Measurements from ENCODE around the gene AXIN1. TPM values are rescaled to one million over a fixed set of nuclear protein-coding genes. Genes with fewer than 3 reads are reported as not detected.
"Not testable (repeated sequence)": the region's sequence is repeated elsewhere in the genome, so short reads cannot be mapped to it uniquely, and the experiment has no call there.

Gene AXIN1
- total and polyA plus RNA-seq, 2 donors = 20.0 to 24.1 TPM

DNA sequence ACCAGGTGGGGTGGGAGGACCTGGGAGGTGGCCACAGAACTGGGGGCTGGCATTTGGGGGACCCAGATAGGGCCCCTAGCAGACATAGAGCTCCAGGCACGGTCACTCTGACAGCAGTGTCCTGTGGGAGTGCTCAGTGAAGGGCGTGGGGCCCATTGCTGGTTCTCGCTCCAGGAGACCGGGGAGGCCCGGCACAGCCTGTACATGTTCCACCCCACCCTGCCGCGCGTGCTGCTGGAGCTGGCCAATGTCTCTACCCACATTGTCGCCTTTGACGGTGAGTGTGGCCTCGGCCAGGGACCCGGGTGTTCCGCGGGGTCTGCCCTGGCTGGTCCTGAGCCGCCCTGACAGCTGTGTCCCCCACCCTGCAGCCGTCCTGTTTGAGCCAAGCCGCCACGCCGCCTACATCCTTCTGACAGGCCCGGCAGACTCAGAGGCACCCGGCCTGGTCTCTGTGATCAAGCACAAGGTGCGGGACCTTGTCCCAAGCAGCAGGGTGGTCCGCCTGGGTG lies 88.0 kb downstream of the AXIN1 start:
- H3K4me3 ChIP-seq (ENCODE audit: low read length in 2 of 2) = no peak overlapping the region
- no peak for DNase-seq (ENCODE audit: low read depth in 6 of 9, low spot score in 9 of 9)
- WGBS = 97% methylated on average over 23 of the region's 23 CpGs
- H3K27ac ChIP-seq (ENCODE audit: low read depth in 1 of 2, low read length in 1 of 2) = no peak overlapping the region
- peaks cover 0 to 1% of the 10 kb centered on the region in 2 donors for H3K9me3 ChIP-seq (ENCODE audit: control insufficient read depth in 2 of 2, insufficient read depth in 1 of 2, low read length in 1 of 2)
- H3K27me3 ChIP-seq (ENCODE audit: control insufficient read depth in 2 of 2, insufficient read depth in 1 of 2, low read length in 1 of 2) = peaks cover 0 to 1% of the 10 kb centered on the region in 2 donors
- no peaks in the 10 kb centered on the region for H3K4me1 ChIP-seq (ENCODE audit: control insufficient read depth in 2 of 2, insufficient read depth in 2 of 2, low read length in 2 of 2)
- H3K36me3 ChIP-seq (ENCODE audit: control insufficient read depth in 2 of 2, insufficient read depth in 2 of 2, low read length in 1 of 2) = peaks cover 36 to 55% of the 10 kb centered on the region in 2 donors

DNA sequence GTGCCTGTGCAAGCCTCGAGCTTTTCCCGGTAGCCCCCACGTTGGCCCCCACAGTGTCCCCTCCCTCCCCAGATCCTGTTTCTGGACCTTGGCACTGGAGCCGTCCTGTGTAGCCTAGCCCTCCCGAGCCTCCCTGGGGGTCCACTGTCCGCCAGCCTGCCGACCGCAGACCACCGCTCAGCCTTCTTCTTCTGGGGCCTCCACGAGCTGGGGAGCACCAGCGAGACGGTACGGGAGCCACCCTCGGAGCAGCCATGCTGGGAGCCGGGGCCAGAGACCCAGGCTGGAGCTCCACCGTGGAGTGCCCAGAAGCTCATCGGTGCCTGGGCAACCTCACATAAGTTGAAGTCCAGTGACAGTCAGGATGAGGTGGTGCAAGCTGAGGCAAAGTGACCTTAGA lies 88.6 kb downstream of the AXIN1 start:
- no peak overlapping the region for H3K4me3 ChIP-seq (ENCODE audit: low read length in 2 of 2)
- peaks cover 0 to 1% of the 10 kb centered on the region in 2 donors for H3K9me3 ChIP-seq (ENCODE audit: control insufficient read depth in 2 of 2, insufficient read depth in 1 of 2, low read length in 1 of 2)
- H3K36me3 ChIP-seq (ENCODE audit: control insufficient read depth in 2 of 2, insufficient read depth in 2 of 2, low read length in 1 of 2) = peaks cover 37 to 59% of the 10 kb centered on the region in 2 donors
- no peaks in the 10 kb centered on the region for H3K4me1 ChIP-seq (ENCODE audit: control insufficient read depth in 2 of 2, insufficient read depth in 2 of 2, low read length in 2 of 2)
- no peaks in the 10 kb centered on the region for H3K27me3 ChIP-seq (ENCODE audit: control insufficient read depth in 2 of 2, insufficient read depth in 1 of 2, low read length in 1 of 2)
- no peak for DNase-seq (ENCODE audit: low read depth in 6 of 9, low spot score in 9 of 9)
- 98% methylated on average over 17 of the region's 17 CpGs for WGBS
- no peak overlapping the region for H3K27ac ChIP-seq (ENCODE audit: low read depth in 1 of 2, low read length in 1 of 2)

DNA sequence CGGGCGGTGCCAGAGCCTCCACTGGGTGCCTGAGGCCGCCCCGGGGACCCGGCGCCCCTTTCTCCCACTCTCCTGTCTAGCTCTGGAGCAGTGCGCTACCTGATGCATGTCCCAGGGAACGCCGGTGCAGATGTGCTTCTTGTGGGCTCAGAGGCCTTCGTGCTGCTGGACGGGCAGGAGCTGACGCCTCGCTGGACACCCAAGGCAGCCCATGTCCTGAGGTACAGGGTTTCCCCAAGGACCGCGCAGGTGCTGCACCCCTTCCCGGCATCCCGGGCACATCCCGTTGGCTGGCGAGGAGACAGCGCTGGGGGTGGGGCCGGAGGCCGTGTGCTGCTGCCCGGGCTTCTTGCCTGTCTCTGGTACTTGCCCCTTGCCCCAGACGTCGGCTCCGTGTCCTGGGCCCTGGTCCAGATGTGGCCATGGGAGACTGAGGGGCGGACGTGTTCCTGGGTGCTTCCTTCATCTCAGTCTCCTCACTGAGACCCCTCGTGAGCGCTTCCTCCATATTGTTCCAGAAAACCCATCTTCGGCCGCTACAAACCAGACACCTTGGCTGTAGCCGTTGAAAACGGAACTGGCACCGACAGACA lies 89.2 kb downstream of the AXIN1 start:
- Histone ChIP-seq H3K27me3 (ENCODE audit: control insufficient read depth in 2 of 2, insufficient read depth in 1 of 2, low read length in 1 of 2) (no peaks in the 10 kb centered on the region), H3K4me1 (ENCODE audit: control insufficient read depth in 2 of 2, insufficient read depth in 2 of 2, low read length in 2 of 2) (no peaks in the 10 kb centered on the region), H3K27ac (ENCODE audit: low read depth in 1 of 2, low read length in 1 of 2) (no peak overlapping the region), H3K4me3 (ENCODE audit: low read length in 2 of 2) (no peak overlapping the region), H3K9me3 (ENCODE audit: control insufficient read depth in 2 of 2, insufficient read depth in 1 of 2, low read length in 1 of 2) (no peaks in the 10 kb centered on the region), H3K36me3 (ENCODE audit: control insufficient read depth in 2 of 2, insufficient read depth in 2 of 2, low read length in 1 of 2) (peaks cover 37 to 59% of the 10 kb centered on the region in 2 donors)
- WGBS = 98% methylated on average over 35 of the region's 35 CpGs
- DNase-seq (ENCODE audit: low read depth in 6 of 9, low spot score in 9 of 9) = no peak

DNA sequence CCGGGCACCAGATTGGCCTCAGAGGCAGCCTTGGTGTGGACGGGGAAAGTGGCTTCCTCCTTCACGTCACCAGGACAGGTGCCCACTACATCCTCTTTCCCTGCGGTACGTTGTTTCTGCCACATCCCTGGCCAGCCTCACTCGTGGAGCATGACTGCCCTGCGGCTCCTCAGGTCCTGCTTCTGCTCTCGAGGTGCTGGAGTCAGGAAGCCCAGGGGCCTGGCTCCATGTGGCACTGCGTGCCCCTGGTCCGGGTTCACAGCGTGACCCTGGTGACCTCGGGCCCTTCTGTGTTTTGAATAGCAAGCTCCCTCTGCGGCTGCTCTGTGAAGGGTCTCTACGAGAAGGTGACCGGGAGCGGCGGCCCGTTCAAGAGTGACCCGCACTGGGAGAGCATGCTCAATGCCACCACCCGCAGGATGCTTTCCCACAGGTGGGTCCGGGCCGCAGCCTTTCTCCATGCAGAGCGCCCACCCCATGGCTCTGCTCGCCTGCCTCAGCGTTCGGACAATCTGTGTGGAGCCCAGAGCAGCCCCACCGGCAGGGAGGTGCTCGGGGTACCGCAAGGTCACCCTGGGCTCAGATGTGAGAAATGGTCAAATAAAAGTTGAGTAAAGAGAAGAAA lies 90.3 kb downstream of the AXIN1 start:
- DNase-seq (ENCODE audit: low read depth in 6 of 9, low spot score in 9 of 9) = no peak
- no peaks in the 10 kb centered on the region for H3K4me1 ChIP-seq (ENCODE audit: control insufficient read depth in 2 of 2, insufficient read depth in 2 of 2, low read length in 2 of 2)
- no peaks in the 10 kb centered on the region for H3K9me3 ChIP-seq (ENCODE audit: control insufficient read depth in 2 of 2, insufficient read depth in 1 of 2, low read length in 1 of 2)
- peaks cover 37 to 59% of the 10 kb centered on the region in 2 donors for H3K36me3 ChIP-seq (ENCODE audit: control insufficient read depth in 2 of 2, insufficient read depth in 2 of 2, low read length in 1 of 2)
- H3K27ac ChIP-seq (ENCODE audit: low read depth in 1 of 2, low read length in 1 of 2) = no peak overlapping the region
- 99% methylated on average over 29 of the region's 29 CpGs for WGBS
- H3K27me3 ChIP-seq (ENCODE audit: control insufficient read depth in 2 of 2, insufficient read depth in 1 of 2, low read length in 1 of 2) = no peaks in the 10 kb centered on the region
- H3K4me3 ChIP-seq (ENCODE audit: low read length in 2 of 2) = no peak overlapping the region

GRCh38 chr16:261031-261691 lies 91.4 kb downstream of the AXIN1 start:
- H3K27me3 ChIP-seq (ENCODE audit: control insufficient read depth in 2 of 2, insufficient read depth in 1 of 2, low read length in 1 of 2) = no peaks in the 10 kb centered on the region
- no peaks in the 10 kb centered on the region for H3K4me1 ChIP-seq (ENCODE audit: control insufficient read depth in 2 of 2, insufficient read depth in 2 of 2, low read length in 2 of 2)
- peaks cover 37 to 63% of the 10 kb centered on the region in 2 donors for H3K36me3 ChIP-seq (ENCODE audit: control insufficient read depth in 2 of 2, insufficient read depth in 2 of 2, low read length in 1 of 2)
- H3K9me3 ChIP-seq (ENCODE audit: control insufficient read depth in 2 of 2, insufficient read depth in 1 of 2, low read length in 1 of 2) = no peaks in the 10 kb centered on the region
- no peak overlapping the region for H3K4me3 ChIP-seq (ENCODE audit: low read length in 2 of 2)
- DNase-seq (ENCODE audit: low read depth in 6 of 9, low spot score in 9 of 9) = no peak
- 92% methylated on average over 28 of the region's 28 CpGs for WGBS
- no peak overlapping the region for H3K27ac ChIP-seq (ENCODE audit: low read depth in 1 of 2, low read length in 1 of 2)

DNA sequence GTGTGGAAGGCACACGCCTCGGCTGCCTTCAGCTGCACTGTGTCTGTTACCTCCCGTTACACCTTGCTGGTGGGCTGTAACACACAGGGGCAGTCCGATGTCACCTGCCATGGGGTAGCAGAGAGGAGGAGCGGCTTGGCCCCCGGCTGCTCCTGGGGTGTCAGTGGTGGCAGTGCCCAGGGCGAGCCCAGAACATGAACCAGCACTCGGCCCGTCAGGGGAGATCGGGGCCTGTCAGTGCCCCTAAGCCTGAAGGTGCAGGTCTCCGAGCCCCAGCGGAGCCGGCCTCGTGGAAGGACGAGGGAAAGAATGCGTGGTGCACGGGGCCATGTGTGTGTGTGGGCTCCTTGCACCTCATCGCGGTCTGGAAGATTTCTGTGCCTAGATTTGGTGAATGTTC lies 92.2 kb downstream of the AXIN1 start:
- Histone ChIP-seq H3K27ac (ENCODE audit: low read depth in 1 of 2, low read length in 1 of 2) (no peak overlapping the region), H3K9me3 (ENCODE audit: control insufficient read depth in 2 of 2, insufficient read depth in 1 of 2, low read length in 1 of 2) (no peaks in the 10 kb centered on the region), H3K36me3 (ENCODE audit: control insufficient read depth in 2 of 2, insufficient read depth in 2 of 2, low read length in 1 of 2) (peaks cover 40 to 64% of the 10 kb centered on the region in 2 donors), H3K4me3 (ENCODE audit: low read length in 2 of 2) (no peak overlapping the region), H3K4me1 (ENCODE audit: control insufficient read depth in 2 of 2, insufficient read depth in 2 of 2, low read length in 2 of 2) (no peaks in the 10 kb centered on the region), H3K27me3 (ENCODE audit: control insufficient read depth in 2 of 2, insufficient read depth in 1 of 2, low read length in 1 of 2) (no peaks in the 10 kb centered on the region)
- whole genome bisulfite sequencing = 96% methylated on average over 19 of the region's 19 CpGs
- DNase-seq (ENCODE audit: low read depth in 6 of 9, low spot score in 9 of 9) = no peak

DNA sequence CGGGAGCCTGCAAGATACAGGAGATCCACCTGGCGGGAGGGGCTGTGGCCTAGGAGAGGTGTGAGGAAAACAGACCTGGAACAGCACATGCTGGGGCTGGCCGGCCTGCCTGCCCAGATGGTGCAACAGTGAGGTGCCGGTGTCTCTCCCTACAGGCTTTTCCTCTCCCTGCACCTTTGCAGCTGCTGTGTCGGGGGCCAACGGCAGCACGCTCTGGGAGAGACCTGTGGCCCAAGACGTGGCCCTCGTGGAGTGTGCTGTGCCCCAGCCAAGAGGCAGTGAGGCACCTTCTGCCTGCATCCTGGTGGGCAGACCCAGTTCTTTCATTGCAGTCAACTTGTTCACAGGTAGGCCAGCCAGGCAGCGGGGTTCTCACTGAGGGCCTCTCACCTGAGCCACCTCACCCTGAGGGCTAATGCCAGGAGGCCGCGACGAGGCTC lies 92.7 kb downstream of the AXIN1 start:
- Histone ChIP-seq H3K27me3 (ENCODE audit: control insufficient read depth in 2 of 2, insufficient read depth in 1 of 2, low read length in 1 of 2) (no peaks in the 10 kb centered on the region), H3K9me3 (ENCODE audit: control insufficient read depth in 2 of 2, insufficient read depth in 1 of 2, low read length in 1 of 2) (no peaks in the 10 kb centered on the region), H3K27ac (ENCODE audit: low read depth in 1 of 2, low read length in 1 of 2) (no peak overlapping the region), H3K4me1 (ENCODE audit: control insufficient read depth in 2 of 2, insufficient read depth in 2 of 2, low read length in 2 of 2) (no peaks in the 10 kb centered on the region), H3K36me3 (ENCODE audit: control insufficient read depth in 2 of 2, insufficient read depth in 2 of 2, low read length in 1 of 2) (peaks cover 37 to 62% of the 10 kb centered on the region in 2 donors), H3K4me3 (ENCODE audit: low read length in 2 of 2) (no peak overlapping the region)
- no peak for DNase-seq (ENCODE audit: low read depth in 6 of 9, low spot score in 9 of 9)
- 89% methylated on average over 13 of the region's 13 CpGs for WGBS

DNA sequence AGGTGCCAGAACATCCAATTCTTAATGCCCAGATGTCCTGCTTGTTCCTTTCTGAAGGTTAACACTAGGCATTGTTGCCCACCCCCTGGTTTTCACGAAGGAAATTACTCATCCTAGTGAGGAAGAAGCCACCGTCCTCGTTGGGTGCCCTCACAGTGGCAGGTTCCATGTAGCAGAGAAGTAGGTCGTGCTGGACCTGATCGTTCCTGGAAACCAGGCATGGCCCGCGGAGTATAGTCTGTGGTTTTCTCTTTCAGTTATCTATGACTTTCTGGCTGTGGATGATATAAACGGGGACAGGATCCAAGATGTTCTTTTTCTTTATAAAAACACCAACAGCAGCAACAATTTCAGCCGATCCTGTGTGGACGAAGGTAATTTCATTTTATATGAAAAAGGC lies 93.3 kb downstream of the AXIN1 start:
- 94% methylated on average over 10 of the region's 10 CpGs for WGBS
- H3K4me1 ChIP-seq (ENCODE audit: control insufficient read depth in 2 of 2, insufficient read depth in 2 of 2, low read length in 2 of 2) = peaks cover 0 to under 1% of the 10 kb centered on the region in 2 donors

DNA sequence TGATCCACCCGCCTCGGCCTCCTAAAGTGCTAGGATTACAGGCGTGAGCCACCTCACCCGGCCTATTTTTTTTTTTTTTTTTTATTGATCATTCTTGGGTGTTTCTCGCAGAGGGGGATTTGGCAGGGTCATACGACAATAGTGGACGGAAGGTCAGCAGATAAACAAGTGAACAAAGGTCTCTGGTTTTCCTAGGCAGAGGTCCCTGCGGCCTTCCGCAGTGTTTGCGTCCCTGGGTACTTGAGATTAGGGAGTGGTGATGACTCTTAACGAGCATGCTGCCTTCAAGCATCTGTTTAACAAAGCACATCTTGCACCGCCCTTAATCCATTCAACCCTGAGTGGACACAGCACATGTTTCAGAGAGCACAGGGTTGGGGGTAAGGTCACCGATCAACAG lies 94.4 kb downstream of the AXIN1 start:
- not testable (repeated sequence) for H3K27ac ChIP-seq (ENCODE audit: low read depth in 1 of 2, low read length in 1 of 2); H3K4me1 ChIP-seq (ENCODE audit: control insufficient read depth in 2 of 2, insufficient read depth in 2 of 2, low read length in 2 of 2); H3K4me3 ChIP-seq (ENCODE audit: low read length in 2 of 2); H3K27me3 ChIP-seq (ENCODE audit: control insufficient read depth in 2 of 2, insufficient read depth in 1 of 2, low read length in 1 of 2); H3K9me3 ChIP-seq (ENCODE audit: control insufficient read depth in 2 of 2, insufficient read depth in 1 of 2, low read length in 1 of 2); DNase-seq (ENCODE audit: low read depth in 6 of 9, low spot score in 9 of 9)
- peaks cover 34 to 52% of the 10 kb centered on the region in 2 donors for H3K36me3 ChIP-seq (ENCODE audit: control insufficient read depth in 2 of 2, insufficient read depth in 2 of 2, low read length in 1 of 2)
- 97% methylated on average over 10 of the region's 13 CpGs for WGBS

More for the DNA sequence above, 93.3 kb downstream of the AXIN1 start:
- Histone ChIP-seq H3K9me3 (ENCODE audit: control insufficient read depth in 2 of 2, insufficient read depth in 1 of 2, low read length in 1 of 2) (no peaks in the 10 kb centered on the region), H3K4me3 (ENCODE audit: low read length in 2 of 2) (no peak overlapping the region), H3K27me3 (ENCODE audit: control insufficient read depth in 2 of 2, insufficient read depth in 1 of 2, low read length in 1 of 2) (no peaks in the 10 kb centered on the region), H3K27ac (ENCODE audit: low read depth in 1 of 2, low read length in 1 of 2) (no peak overlapping the region), H3K36me3 (ENCODE audit: control insufficient read depth in 2 of 2, insufficient read depth in 2 of 2, low read length in 1 of 2) (peaks cover 36 to 63% of the 10 kb centered on the region in 2 donors)
- no peak for DNase-seq (ENCODE audit: low read depth in 6 of 9, low spot score in 9 of 9)

Measured in thymus (tissue), 11 donors.